Fibroblast of the aortic adventitia (primary cell): ENCODE measurements around the gene ITSN1. TPM values are rescaled to one million over a fixed set of nuclear protein-coding genes. Genes with fewer than 3 reads are reported as not detected.

ENCODE experiments used
- DNase-seq: peaks from one replicate; pipeline ENCODE4 v3.0.0-alpha.2; 2010; ENCODE audit warnings: low read depth
- H3K4me3 ChIP-seq: 2 replicates; pipeline ENCODE4 v1.5.1; 2011; ENCODE audit warnings: low read depth, mild to moderate bottlenecking, control low read depth, low read length, moderate library complexity
- total RNA-seq: library from RNA; depleted of rRNA; stranded (reverse); fragments of >200 nt; gene quantifications from 2 replicates; pipeline ENCODE4 v1.2.3, GENCODE V29; 2012; ENCODE audit warnings: low replicate concordance
- TF ChIP-seq, protein P1 (sequence below): IDR thresholded peaks from 2 replicates; pipeline ENCODE4 v1.5.1; 2011; ENCODE audit warnings: mild to moderate bottlenecking, low read length, control low read depth, inconsistent platforms; ENCODE audit not compliant: insufficient read depth

The ITSN1 gene
- total RNA-seq, 1 donor, result 35.0 TPM

GRCh38 chr21:33659568-33659949 lies 17.3 kb downstream of the ITSN1 start:
- no peak for DNase-seq
- no peak overlapping the region for H3K4me3 ChIP-seq
- TF ChIP-seq, protein P1, sequence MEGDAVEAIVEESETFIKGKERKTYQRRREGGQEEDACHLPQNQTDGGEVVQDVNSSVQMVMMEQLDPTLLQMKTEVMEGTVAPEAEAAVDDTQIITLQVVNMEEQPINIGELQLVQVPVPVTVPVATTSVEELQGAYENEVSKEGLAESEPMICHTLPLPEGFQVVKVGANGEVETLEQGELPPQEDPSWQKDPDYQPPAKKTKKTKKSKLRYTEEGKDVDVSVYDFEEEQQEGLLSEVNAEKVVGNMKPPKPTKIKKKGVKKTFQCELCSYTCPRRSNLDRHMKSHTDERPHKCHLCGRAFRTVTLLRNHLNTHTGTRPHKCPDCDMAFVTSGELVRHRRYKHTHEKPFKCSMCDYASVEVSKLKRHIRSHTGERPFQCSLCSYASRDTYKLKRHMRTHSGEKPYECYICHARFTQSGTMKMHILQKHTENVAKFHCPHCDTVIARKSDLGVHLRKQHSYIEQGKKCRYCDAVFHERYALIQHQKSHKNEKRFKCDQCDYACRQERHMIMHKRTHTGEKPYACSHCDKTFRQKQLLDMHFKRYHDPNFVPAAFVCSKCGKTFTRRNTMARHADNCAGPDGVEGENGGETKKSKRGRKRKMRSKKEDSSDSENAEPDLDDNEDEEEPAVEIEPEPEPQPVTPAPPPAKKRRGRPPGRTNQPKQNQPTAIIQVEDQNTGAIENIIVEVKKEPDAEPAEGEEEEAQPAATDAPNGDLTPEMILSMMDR, result no peak

- peak; percentile 72 for DNase-seq
- TF ChIP-seq, protein P1, result no peak
- H3K4me3 ChIP-seq, result no peak overlapping the region
Measured at GRCh38 chr21:33660406-33660805, 18.1 kb downstream of the ITSN1 start.

DNA sequence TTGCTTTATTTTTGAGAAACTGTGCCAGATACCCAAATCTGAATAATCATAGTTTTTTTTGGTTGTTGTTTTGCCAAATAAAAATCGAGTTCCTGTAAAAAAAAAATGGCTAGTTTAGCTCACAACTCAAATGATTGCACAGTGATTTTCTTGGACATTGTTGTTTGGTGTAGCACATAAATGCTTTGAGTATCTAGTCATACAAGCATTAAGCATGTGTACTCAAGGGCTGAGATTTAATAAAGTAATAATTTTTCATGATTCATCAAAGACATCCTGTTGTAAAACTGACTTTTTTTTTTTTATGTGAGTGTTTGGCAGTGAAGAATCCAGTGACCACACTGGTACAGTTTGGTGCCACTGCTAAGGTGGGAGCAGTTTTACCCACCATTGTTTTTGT lies 18.8 kb downstream of the ITSN1 start:
- TF ChIP-seq, protein P1, result no peak
- DNase-seq, result no peak
- H3K4me3 ChIP-seq, result no peak overlapping the region

DNA sequence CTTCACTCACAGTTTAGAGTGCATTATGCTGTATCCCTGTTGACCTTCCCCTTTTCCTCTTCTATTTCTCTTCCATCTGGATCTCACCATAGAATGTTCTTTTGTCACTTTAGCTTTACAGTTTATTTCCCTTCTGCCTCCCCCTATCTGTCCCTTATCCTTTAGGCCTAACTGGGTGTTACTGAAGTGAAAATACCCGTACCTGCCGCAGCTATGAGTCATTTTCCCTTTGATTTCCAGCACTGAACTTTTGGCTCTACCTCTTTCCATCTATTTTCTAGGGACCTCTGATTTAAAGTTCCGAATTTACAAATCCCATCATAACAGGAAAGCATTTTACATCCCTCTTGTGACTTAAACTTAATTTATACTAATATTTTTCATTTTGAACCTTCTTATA lies 19.7 kb downstream of the ITSN1 start:
- no peak for DNase-seq
- no peak overlapping the region for H3K4me3 ChIP-seq
- TF ChIP-seq, protein P1, result no peak

- peak; percentile 35 for DNase-seq
- TF ChIP-seq, protein P1, result no peak
- H3K4me3 ChIP-seq, result no peak overlapping the region
Measured at GRCh38 chr21:33663241-33663640, 20.9 kb downstream of the ITSN1 start.

DNA sequence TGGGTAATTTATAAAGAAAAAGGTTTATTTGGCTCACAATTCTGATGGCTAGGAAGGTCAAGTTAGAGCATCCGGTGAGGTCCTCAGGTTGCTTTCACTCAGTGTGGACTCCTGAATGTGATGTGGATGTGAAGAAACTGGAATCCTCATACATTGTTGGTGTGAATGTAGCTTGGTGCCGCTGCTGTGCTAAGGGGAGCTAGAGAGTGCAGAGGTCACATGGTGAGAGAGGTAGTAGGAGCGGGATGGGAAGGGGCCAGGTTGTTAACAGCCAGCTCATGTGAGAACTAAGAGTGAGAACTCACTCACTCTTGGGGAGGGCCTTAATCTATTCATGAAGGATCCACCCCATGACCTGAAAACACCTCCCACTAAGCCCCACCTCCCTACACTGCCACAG lies 21.8 kb downstream of the ITSN1 start:
- TF ChIP-seq, protein P1, result no peak
- no peak for DNase-seq
- no peak overlapping the region for H3K4me3 ChIP-seq

DNA sequence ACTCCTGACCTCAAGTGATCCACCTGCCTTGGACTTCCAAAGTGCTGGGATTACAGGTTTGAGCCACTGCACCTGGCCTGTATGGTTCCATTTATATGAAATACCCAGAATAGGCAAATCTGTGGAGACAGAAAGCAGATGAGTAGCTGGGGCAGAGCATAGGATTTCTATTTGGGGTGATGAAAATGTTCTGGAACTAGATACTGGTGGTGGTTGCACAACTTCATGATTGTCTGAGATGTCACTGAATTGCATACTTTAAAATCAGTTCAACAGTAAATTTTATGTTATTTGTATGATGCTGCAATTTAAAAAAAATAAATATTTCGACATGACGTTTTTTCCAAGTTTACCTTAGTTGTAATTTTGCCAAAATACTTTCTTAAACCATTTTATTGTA lies 23.9 kb downstream of the ITSN1 start:
- peak; percentile 46 for DNase-seq

More for the DNA sequence above, 23.9 kb downstream of the ITSN1 start:
- TF ChIP-seq, protein P1, result no peak
- no peak overlapping the region for H3K4me3 ChIP-seq
